ENCODE results near the gene MTF2. TPM values are rescaled to one million over a fixed set of nuclear protein-coding genes. Genes with fewer than 3 reads are reported as not detected.

Gene MTF2
- total and polyA plus RNA-seq, 9 of the 15 experiments (the other 6 are each of a cell fraction or from before 2014, with no cell fraction given), result 29.3 to 124 (median 57.7) TPM

DNA sequence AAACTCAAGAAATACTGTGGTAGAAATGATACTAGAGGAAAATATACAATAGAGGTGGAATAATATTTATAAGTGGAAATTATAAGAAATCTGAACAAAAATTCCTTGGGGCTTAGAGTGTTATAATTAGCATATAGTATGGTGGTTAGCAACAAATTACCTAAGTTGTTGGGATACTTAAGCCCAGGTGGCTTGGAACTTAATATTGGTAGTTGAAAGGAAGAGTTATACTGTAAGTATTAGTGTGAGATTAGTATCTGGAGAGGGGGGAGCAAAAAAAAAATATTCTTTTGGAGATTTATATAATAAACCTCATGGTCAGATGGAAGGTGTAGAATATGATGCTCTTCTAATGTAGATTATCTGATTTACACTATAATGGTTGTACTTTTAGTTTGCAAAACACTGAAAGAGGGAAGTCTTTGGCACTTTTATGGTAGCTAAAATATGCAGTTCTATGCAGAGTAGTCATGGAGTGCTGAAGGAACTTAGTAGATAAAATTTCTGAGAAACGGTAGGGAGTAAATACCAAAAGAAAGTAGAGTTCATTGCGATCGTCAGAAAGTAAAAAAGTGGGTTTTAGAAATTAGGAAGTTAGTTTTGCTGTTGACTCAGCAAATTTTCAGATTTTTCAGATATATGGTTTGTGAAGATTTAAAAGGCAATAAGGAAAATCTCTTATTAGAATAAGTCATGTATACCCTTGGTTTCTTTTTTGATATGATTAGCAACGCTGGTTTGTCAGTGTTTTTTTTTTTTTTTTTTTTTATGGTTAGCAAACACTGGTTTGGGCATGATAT, 45.7 kb downstream of the MTF2 start:
- POLR2A ChIA-PET, result no interaction called here
- H3K9me3 ChIP-seq (replicated peaks; ENCODE audit: control insufficient read depth, insufficient read depth, low read depth, low read length), result no peaks in the 10 kb centered on the region
- H3K9me1 ChIP-seq (ENCODE audit: control insufficient read depth, insufficient read depth, low read length), result no peaks in the 10 kb centered on the region
- no peak overlapping the region for H2AFZ ChIP-seq (ENCODE audit: low read depth, low read length)
- H3K4me1 ChIP-seq (replicated peaks in 1 of 2; ENCODE audit: control insufficient read depth in 2 of 2, insufficient read depth in 2 of 2, low read length in 2 of 2), result no peaks in the 10 kb centered on the region
- H4K20me1 ChIP-seq (replicated peaks; ENCODE audit: control insufficient read depth, insufficient read depth, low read length), result no peaks in the 10 kb centered on the region
- intact Hi-C loops (cut with micrococcal nuclease) (no loop called here), in situ Hi-C loops (cut with MboI) (no loop called here)
- no peak overlapping the region for H3K4me3 ChIP-seq
- no peaks in the 10 kb centered on the region for H3K27me3 ChIP-seq (ENCODE audit: control insufficient read depth in 2 of 2, insufficient read depth in 2 of 2, low read length in 2 of 2)
- BruUV-seq (replicated peaks), result no TSS peak
- peaks cover 4% of the 10 kb centered on the region; the same call in 2 of the 3 replicates for H3K79me2 ChIP-seq (ENCODE audit: control insufficient read depth, insufficient read depth, low read length)
- H3K4me2 ChIP-seq (ENCODE audit: insufficient read depth, low read length), result no peak overlapping the region
- CTCF ChIA-PET (ENCODE audit: low intra/inter-chr PET ratio), result no interaction called here
- H3K9ac ChIP-seq (ENCODE audit: insufficient read depth in 1 of 2, low read depth in 2 of 2, low read length in 2 of 2), result no peak overlapping the region
- H3K27ac ChIP-seq (ENCODE audit: extremely low read depth, low read depth, low read length), result no peak overlapping the region; the same call in 2 of the 3 replicates
- DNase-seq (ENCODE audit: extremely low read depth in 1 of 4, low spot score in 3 of 4) (no peak), ATAC-seq (no peak), FAIRE-seq (no peak)
- 39% methylated on average over 4 of the region's 4 CpGs for WGBS (ENCODE audit: insufficient coverage, low coverage, missing lambda C conversion rate)
- peaks cover 75% of the 10 kb centered on the region; the same call in 1 of the 3 replicates for H3K36me3 ChIP-seq (ENCODE audit: control insufficient read depth, insufficient read depth, low read length)
- peak; percentile 97 for TF ChIP-seq ZNF316 (IDR thresholded peaks at IDR 0.05)
- TF ChIP-seq ZNF780A (CRISPR knock-in tag; IDR thresholded peaks at IDR 0.05), result no peak
- TF ChIP-seq MECOM (CRISPR knock-in tag; IDR thresholded peaks at IDR 0.05), result no peak
- TF ChIP-seq BACH1 (tag; IDR thresholded peaks at IDR 0.05), result peak; percentile 51; the same call in 1 of the 2 replicates
- TF ChIP-seq POLR2A (conservative IDR thresholded peaks at IDR 0.05), result no peak
- peak; percentile 94 for TF ChIP-seq C11orf30 (IDR thresholded peaks at IDR 0.05; ENCODE audit: low read depth)
- no peak for TF ChIP-seq DDX20 (tag; IDR thresholded peaks at IDR 0.05; ENCODE audit: low read depth)
- no peak for TF ChIP-seq GABPA (tag; conservative IDR thresholded peaks at IDR 0.05; ENCODE audit: low read depth)
- TF ChIP-seq MAFF (IDR thresholded peaks at IDR 0.05; ENCODE audit: low read length), result peak; percentile 93
- peak; percentile 94 for TF ChIP-seq MAFG (tag; conservative IDR thresholded peaks at IDR 0.05)
- TF ChIP-seq CHD2 (IDR thresholded peaks at IDR 0.05; ENCODE audit: low read depth, low read length), result no peak
- no peak for TF ChIP-seq CEBPG (CRISPR knock-in tag; IDR thresholded peaks at IDR 0.05)
- TF ChIP-seq CEBPG (tag; conservative IDR thresholded peaks at IDR 0.05 in 1 of 2, IDR thresholded peaks at IDR 0.05 in 1 of 2), result no peak
- no peak for TF ChIP-seq PBX2 (CRISPR knock-in tag; IDR thresholded peaks at IDR 0.05; ENCODE audit: low read depth)
- TF ChIP-seq PBX2 (tag; conservative IDR thresholded peaks at IDR 0.05; ENCODE audit: low read depth), result no peak
- TF ChIP-seq MAFK (IDR thresholded peaks at IDR 0.05; ENCODE audit: low read length), result peak; percentile 92
- TF ChIP-seq, protein P1, sequence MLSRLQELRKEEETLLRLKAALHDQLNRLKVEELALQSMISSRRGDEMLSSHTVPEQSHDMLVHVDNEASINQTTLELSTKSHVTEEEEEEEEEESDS (CRISPR knock-in tag; IDR thresholded peaks at IDR 0.05), result no peak
- TF ChIP-seq NFE2 (IDR thresholded peaks at IDR 0.05; ENCODE audit: low read depth), result 0 out of 2 replicates have a peak, but pooled peaks have one; percentile 58
- no peak for TF ChIP-seq RUNX1 (IDR thresholded peaks at IDR 0.05; ENCODE audit: low read depth)
- TF ChIP-seq RBM17 (IDR thresholded peaks at IDR 0.05; ENCODE audit: borderline replicate concordance, low read depth, low read length), result no peak
- no peak for TF ChIP-seq GTF2A2 (tag; IDR thresholded peaks at IDR 0.05)
- no peak for TF ChIP-seq FIP1L1 (IDR thresholded peaks at IDR 0.05; ENCODE audit: low read depth, low read length, poor library complexity, severe bottlenecking)

Measured in K562 (cell line).